HT-29 (cell line): ENCODE results near the gene TCAP. TPM values are rescaled to one million over a fixed set of nuclear protein-coding genes. Genes with fewer than 3 reads are reported as not detected.

Experiments used
- DNase-seq: peaks from one replicate; pipeline ENCODE4 v3.0.0-alpha.2; 2015; ENCODE audit warnings: low spot score
- total RNA-seq: library from RNA; depleted of rRNA; stranded (reverse); fragments of >200 nt; shearing (Covaris generic); gene quantifications from 2 replicates; pipeline ENCODE4 v1.2.3, GENCODE V29; 2014

The TCAP gene
- total RNA-seq, 1 experiment from 2014 or later: 1.9 TPM

DNA sequence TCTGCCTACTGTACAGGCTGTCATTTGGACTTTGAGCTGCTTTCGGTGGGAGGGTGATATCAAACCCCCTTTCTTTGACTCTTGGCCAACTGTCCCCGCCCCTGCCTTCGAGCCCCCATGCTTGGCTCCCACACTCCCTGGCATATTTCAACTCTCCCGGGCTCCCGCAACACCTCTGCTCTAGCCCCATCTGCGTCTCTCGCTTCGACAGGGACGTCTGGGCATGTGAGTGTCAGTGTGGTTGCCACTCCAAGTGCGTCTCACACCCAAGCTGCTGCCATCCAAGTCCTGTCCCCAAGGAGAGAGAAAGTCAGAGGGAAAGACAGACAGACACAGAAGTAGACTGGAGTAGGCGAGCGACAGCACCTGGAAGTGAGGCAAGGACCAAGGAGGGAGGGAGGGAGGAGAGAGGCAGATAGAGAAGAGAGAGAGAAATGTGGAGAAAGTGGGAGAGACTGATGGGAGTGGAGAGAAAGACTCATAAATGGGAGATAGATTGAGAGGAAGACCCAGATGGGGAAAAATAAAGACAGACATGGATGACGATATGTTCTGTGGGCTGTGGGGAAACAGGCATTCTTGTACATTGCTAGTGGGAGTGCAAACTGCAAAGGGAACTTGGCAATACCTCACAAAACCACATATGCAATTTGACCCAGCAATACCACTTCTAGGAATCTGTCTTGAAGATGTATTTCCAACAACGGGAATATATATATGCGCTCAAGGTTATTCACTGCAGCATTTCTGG is 16.4 kb upstream of the TCAP start:
- no peak for DNase-seq

DNA sequence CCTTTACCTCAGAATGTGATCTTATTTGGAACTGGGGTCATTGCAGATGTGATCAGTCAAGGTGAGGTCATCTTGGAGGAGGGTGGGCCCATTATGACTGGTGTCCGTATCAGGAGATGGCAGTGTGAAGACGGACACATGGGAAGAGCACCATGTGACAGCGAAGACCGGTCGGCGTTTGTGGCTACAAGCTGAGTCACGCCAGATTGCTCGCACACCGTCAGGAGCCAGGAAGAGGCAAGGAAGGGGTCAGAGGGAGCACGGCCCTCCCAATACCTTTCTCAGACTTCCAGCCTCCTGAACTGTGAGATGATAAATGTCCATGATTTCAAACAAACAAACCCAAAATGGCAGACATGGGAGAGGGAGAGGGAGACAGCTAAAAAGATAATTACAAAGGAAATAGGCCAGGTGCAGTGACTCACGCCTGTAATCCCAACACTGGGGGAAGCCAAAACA is 15.0 kb upstream of the TCAP start:
- DNase-seq: no peak

DNA sequence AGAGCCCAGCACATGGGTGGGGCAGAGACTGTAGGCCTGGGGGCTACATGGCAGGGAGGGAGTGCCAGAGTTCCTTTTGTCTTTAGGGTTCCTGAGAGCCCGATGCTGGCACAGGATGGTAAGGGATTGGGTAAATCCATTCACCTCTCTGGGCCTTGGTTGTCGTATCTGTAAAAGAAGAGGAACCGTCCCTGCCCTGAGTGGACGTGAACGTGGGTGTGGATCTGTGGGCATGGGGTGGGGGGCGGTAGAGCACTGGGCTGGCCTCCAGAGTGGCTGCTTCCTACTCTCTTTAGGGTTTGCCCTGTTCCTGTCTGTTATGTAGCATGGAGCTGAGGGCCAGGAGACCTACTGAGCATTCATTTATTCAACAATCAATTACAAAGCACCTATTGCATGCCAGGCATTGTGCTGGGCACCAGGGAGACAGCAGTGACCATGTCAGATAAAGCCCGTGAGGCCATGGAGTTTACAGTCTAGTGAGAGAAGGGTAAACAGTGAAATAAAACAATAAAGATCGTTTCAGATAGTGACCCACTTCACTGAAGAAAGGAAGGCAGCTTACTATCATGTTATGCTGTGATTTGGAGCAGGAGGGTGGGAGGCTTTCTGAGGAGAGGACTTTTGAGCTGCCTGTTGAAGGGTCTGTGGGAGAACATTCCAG is 13.1 kb upstream of the TCAP start:
- no peak for DNase-seq

DNA sequence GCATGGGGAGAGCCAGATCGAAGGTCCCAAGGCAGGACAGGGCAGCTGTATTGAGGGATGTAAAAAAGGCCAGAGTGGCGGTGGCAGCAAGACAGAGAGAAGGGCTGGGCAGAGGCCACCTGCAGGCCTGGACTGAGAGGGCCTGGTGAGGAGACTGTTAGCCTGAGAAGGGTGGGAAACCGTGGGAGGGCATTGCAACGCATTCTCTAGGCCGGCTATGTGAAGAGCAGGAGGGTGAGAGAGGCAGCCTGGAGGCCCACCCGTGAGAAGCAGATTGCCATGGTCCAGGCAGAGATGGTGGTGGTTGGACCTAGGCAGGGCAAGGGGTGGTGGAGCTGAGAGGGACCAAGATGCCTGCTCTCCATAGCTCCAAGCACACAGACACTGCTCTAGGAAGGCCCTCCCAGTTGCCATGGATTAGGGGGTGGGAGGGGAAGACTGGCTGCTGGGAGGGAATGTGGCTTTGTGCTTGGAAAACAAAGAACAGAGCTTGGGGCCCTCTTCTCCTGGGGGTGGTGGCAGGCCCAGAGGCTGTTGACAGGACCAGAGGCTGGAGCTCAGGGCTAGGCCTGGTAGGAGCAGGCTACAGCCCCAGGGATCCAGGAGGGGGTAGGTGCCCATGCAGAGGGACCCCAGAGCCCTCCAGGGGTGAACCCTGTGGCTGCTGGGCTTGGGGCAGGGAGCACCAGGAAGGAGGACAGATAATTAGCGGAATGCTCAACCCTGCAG is 12.4 kb upstream of the TCAP start:
- DNase-seq: peak; percentile 46

DNA sequence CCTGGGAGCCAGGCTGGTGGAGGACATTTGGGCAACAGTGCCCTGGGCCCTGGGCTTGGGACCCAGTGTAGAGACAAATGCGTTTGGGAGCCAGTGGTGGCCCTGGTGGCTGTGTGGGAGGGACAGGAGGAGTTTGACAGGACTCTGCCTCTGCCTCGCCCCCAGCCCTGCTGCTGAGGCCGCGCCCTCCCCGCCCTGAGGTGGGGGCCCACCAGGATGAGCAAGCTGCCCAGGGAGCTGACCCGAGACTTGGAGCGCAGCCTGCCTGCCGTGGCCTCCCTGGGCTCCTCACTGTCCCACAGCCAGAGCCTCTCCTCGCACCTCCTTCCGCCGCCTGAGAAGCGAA is 11.9 kb upstream of the TCAP start:
- no peak for DNase-seq

DNA sequence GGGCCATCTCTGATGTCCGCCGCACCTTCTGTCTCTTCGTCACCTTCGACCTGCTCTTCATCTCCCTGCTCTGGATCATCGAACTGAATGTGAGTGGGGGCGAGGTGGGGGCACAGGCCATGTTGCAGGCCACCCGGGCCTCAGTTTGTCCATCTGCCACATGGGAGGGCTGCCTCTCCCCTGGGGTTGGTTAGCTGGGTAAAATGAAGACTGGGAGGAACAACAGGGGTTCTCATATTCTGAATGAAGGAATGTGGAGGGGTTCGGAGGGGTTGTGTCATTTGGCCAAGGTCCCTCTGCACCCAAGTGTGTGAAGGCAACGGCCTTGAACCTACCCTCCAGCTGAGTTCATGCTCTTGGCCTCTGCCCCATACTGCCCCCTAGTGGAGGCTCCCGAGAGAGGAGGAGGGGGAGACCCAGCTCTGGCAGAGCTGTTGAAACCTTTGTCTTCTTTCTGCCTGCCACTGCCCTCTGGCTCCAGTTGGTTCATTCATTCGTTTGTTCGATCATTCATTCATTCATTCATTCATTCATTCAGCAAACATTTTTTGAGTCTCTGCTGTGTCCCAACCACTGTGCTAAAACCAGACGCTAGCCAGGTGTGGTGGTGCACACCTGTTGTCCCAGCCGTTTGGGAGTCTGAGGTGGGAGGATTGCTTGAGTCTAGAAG is 11.4 kb upstream of the TCAP start:
- peak; percentile 56 for DNase-seq

DNA sequence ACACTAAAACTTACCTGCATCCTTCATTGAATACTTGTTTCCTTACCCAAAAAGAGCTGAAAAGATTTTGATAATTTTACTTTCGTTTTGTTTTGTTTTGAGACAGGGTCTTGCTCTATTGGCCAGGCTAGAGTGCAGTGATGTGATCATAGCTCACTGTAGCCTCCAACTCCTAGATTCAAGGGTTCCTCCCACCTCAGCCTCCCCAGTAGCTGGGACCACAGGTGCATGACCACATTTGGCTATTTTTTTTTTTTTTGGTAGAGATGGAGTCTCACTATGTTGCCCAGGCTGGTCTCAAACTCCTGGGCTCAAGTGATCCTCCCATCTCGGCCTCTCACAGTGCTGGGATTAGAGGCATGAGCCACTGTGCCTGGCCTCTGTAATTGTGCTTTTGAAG is 10.0 kb upstream of the TCAP start:
- no peak for DNase-seq

DNA sequence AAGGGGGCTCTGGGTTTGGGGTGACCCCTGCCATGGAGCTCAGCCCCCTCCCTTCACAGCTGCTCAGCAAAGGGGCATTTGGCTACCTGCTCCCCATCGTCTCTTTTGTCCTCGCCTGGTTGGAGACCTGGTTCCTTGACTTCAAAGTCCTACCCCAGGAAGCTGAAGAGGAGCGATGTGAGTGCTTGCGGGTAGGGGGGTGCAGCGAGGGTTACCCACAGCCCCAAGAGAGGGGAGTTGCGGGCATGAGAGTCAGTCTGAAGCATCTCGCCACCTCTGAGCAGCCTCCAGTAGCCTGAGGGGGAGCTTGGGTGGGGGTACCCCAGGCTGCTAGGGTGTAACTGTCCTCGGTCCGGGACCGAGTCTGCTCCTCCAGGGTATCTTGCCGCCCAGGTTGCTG is 6.8 kb upstream of the TCAP start:
- DNase-seq: no peak

DNA sequence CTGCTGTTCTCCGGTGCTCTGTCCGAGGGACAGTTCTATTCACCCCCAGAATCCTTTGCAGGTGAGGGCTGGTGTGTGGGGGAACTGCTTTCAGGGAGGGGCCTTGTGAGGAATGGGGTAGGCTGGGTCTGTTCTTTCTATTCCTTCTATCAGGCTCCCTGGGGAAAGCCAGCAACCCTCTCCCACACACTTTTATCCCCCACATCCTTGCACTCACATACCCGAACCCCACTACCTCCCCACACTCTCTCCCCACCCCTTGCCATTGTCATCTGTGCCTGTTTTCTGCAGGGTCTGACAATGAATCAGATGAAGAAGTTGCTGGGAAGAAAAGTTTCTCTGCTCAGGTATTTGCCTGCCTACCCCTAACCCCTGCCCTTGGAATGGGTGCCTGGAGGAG is 6.4 kb upstream of the TCAP start:
- no peak for DNase-seq

DNA sequence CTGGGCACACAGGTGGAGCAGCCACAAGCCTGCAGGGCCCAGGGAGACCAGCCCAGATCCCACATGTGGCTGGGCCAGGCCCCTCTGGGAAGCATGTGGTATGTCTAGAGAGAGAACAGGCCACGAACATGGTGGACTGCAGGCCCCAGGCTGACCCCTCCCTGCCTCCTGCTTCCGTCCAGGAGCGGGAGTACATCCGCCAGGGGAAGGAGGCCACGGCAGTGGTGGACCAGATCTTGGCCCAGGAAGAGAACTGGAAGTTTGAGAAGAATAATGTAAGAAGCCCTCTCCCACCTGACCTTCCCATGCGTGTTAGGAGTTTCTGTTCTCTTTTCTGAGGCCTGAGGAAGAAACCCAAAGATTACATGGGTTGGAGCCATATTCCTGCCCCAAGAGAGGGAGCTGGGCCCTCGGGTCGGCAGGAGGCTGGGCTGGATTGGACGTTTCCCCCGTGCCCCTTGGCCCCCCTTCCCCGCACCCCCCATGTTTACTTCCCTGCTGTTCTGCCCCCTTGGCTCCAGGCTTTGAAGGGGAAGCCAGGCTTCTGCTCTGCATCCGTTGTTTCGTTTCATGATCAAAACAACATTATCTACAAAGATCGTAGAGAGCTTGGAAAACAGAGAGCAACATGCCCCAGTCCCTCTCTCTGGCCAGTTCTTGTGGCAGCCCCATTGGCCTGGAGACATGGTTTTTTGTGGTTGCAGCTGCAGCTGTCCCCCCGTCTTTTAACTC is 5.7 kb upstream of the TCAP start:
- no peak for DNase-seq

DNA sequence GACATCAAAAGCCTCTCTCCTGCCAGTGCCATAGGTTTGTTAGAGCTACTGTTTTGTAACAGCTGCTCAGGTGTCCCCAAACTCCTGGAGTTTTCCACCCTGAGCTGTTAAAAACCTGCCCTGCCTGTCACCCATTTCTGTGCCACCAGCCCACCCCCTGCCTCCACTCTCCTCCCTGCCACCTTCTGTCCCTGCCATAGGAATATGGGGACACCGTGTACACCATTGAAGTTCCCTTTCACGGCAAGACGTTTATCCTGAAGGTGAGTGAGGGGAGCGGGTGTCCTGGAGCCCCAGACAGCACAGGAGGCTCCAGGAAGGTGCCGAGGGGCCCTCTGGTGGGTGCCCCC is 5.2 kb upstream of the TCAP start:
- no peak for DNase-seq

DNA sequence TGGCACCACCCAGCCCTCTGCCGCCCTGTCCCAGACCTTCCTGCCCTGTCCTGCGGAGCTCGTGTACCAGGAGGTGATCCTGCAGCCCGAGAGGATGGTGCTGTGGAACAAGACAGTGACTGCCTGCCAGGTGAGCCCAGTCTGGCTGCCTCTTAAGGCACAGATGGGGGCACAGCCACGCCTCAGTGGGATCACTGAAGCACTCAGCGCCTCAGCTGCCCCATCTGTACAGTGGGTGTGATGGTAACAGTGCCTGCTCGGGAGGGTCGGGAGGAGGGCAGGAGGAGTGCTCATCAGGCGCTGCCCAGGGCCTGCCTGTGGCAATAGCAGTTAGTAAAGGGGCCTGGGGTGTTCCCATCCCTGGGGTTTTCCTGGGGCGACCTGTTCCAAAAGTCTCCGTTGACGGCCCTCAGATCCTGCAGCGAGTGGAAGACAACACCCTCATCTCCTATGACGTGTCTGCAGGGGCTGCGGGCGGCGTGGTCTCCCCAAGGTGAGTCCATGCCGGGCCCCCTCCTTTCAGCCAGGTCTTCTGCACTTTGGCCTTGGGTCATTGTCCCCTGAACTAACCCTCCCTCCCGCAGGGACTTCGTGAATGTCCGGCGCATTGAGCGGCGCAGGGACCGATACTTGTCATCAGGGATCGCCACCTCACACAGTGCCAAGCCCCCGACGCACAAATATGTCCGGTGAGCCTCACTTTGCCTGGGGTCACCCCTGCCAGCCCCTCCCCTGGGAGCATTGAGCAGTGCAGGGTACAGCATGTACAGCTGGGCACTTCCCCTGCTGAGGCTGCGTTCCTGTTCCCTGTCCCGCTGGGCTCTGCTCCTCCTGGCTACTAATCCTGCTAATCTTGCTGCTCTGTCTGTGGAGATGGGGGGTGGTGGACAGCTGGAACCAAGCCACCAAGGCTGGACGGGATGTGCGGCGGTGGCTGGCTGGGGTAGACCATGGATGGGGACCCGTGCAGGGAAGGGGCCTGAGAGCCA is 4.5 kb upstream of the TCAP start:
- no peak for DNase-seq

DNA sequence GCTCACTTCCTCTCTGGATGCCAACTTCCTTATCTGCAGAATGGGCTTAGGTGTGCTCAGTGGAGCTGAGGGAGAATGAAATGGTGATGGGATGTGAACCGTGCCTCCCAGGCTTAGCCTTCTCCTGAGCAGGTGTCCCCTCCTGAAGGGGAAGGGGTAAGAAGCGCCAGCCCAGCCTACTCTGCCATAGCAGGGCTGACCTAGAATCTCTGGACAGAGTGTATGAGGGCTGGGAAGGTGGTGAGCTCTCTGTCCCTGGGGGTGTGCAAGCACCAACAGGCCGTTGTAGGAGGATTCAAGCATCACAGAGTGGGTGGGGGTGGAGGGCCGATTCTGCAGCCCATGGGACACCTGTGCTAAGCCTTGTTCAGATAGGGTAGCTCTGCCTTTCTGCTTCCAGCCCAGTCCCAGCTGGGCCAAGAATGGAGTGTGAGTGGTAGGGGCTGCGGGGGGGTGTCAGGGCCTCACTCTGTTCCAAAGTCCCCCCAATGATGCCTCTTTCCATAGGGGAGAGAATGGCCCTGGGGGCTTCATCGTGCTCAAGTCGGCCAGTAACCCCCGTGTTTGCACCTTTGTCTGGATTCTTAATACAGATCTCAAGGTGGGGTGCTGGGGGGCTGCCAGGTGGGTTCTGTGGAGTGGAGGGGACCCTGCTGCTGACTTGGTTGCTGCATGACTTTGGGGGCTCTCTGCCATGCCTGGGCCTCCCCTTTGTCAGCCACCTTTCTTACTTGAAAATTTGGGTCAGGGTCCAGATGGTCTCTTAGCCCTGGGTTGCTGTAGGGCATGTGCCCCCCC is 3.2 kb upstream of the TCAP start:
- no peak for DNase-seq

DNA sequence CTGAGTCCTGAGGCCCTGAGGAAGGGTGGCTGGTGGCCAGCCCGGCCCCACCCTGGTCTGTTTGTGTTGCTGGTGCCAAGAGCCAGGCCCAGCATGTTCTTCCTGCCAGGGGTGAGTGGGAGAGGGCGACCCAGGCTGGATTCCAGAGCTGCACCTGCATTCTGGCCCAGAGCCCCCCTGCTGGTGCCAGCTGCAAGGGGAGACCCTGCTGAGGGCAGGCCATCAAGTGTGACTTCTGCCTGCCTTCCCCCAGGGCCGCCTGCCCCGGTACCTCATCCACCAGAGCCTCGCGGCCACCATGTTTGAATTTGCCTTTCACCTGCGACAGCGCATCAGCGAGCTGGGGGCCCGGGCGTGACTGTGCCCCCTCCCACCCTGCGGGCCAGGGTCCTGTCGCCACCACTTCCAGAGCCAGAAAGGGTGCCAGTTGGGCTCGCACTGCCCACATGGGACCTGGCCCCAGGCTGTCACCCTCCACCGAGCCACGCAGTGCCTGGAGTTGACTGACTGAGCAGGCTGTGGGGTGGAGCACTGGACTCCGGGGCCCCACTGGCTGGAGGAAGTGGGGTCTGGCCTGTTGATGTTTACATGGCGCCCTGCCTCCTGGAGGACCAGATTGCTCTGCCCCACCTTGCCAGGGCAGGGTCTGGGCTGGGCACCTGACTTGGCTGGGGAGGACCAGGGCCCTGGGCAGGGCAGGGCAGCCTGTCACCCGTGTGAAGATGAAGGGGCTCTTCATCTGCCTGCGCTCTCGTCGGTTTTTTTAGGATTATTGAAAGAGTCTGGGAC is 2.4 kb upstream of the TCAP start:
- peak; percentile 41 for DNase-seq

DNA sequence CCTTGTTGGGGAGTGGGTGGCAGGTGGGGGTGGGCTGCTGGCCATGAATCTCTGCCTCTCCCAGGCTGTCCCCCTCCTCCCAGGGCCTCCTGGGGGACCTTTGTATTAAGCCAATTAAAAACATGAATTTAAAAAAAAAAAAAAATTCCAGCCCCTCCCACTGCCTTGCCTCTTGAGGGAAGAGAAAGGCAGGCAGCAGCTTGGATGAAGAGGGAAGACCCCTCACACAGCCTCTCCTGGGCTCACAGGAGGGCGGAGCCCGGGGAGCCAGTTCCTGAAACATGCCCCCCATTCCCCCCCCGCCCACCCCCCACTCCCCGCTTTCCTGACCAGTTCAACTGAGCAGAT is 1.8 kb upstream of the TCAP start:
- peak; percentile 34 for DNase-seq

DNA sequence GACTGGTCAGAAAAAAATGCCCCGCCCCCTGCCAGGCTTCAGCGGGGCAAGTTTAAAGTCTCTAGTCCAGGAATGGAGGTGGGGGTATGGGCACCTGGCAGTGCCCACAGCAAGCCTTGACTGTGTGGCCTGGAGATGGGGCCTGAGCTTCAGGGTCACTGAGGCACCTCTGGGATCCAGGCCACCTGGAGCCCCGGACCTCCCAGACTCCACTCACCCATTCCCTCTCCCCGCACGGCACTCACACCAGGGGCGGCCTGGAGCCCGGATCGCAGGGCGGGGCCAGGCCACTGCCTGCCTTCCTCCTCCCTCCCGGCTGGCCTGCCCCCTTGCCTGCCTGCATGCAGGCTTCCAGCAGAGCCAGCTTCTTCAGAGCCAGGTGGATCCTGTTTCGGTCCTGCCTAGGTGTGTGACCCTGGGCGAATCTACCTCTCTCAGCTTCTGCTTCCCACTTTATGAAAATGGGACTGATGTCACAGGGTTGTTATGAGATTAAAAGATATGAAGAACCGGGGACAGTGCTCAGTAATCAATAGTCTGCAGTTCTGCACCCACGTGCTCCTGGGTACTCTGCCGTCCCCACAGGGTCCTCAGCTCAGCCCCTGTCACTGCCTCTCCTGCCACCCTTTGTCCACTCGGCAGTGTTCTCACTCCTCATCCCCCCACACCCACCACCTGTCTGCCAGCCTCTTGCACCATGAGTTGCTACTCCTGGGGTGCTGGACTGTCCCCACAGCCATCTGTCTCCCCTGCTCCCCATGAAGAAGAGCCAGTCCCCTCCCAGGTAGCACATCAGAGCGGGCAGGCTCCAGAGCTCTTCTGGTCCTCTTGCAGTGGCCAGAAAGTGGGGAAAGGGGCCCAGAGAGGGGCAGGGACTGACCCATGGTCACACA is 1.2 kb upstream of the TCAP start:
- peak; percentile 60 for DNase-seq

DNA sequence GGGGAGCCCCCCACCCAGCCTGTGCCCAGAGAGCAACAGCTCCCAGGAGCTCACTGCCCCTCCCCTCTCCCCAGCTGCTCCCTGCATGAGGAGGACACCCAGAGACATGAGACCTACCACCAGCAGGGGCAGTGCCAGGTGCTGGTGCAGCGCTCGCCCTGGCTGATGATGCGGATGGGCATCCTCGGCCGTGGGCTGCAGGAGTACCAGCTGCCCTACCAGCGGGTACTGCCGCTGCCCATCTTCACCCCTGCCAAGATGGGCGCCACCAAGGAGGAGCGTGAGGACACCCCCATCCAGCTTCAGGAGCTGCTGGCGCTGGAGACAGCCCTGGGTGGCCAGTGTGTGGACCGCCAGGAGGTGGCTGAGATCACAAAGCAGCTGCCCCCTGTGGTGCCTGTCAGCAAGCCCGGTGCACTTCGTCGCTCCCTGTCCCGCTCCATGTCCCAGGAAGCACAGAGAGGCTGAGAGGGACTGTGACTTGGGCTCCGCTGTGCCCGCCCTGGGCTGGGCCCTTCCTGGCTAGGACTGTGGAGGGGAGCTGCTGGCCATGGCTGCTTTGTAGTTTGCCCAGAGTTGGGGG is 584 bp downstream of the TCAP start:
- DNase-seq: peak; percentile 35

DNA sequence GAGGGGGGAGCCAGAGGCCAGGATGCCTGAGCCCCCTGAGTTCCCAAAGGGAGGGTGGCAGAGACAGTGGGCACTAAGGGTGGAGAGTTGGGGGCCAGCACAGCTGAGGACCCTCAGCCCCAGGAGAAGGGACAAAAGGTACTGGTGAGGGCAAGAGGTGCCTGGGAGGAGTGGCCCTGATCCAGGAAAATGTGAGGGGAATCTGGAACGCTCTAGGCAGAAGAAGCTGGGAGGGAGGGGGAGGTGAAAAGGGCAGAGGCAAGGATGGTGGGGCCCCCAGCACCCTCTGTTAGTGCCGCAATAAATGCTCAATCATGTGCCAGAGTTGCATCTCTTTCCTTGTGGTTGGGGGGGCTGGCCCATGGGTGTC is 1.1 kb downstream of the TCAP start:
- no peak for DNase-seq
